Prostate gland (tissue), 2 donors: ENCODE data around the gene CCR5. TPM values are rescaled to one million over a fixed set of nuclear protein-coding genes. Genes with fewer than 3 reads are reported as not detected.
A peak's percentile ranks its signal among the peaks of the same experiment; 100 is the strongest.

Source experiments
- DNase-seq: peaks from one replicate; pipeline ENCODE4 v3.0.0-alpha.2; 2019; ENCODE audit warnings: low spot score
- H3K27ac ChIP-seq, 2 donors: fragments of 200-600 bp; sonication (generic); 2 replicates each; pipeline ENCODE4 v1.5.1; 2017 to 2019
- H3K27me3 ChIP-seq: fragments of 200-600 bp; sonication (generic); replicated peaks from 2 replicates; pipeline ENCODE4 v1.5.1; 2019; ENCODE audit not compliant: insufficient read depth
- H3K36me3 ChIP-seq, 2 donors: fragments of 200-600 bp; sonication (generic); 1 replicate in 1 of 2; 2 replicates in 1 of 2; pipeline versions ENCODE4 v1.5.1 to v1.8.1; 2017 to 2019
- H3K4me1 ChIP-seq: fragments of 200-600 bp; sonication (generic); replicated peaks from 2 replicates; pipeline ENCODE4 v1.5.1; 2019
- H3K4me3 ChIP-seq, 2 donors: fragments of 200-600 bp; sonication (generic); 2 replicates each; pipeline ENCODE4 v1.5.1; 2017 to 2019
- H3K9me3 ChIP-seq: fragments of 200-600 bp; sonication (generic); 2 replicates; pipeline ENCODE4 v1.5.1; 2017
- CTCF ChIP-seq, 4 experiments: fragments of 200-600 bp in 2 of 4; fragments of 450-650 bp in 2 of 4; sonication (generic) in 2 of 4; IDR thresholded peaks; 1 replicate in 3 of 4; 2 replicates in 1 of 4; pipeline ENCODE4 v1.5.1; 2016 to 2019; ENCODE audit warnings: antibody characterized with exemption in 4 of 4, mild to moderate bottlenecking in 2 of 4, moderate library complexity in 2 of 4
- POLR2A ChIP-seq: fragments of 450-650 bp; IDR thresholded peaks from one replicate; pipeline ENCODE4 v1.6.1; 2016; ENCODE audit warnings: antibody characterized with exemption, mild to moderate bottlenecking
- POLR2AphosphoS5 ChIP-seq: sonication (generic); formaldehyde crosslinking; IDR thresholded peaks from one replicate; pipeline ENCODE4 v1.6.1; 2017; ENCODE audit warnings: antibody characterized with exemption
- WGBS: methylation state at CpG from one replicate; pipeline ENCODE4 v1.1.5; 2018; 5-methylcytosine and 5-hydroxymethylcytosine counted together
- intact Hi-C: fragments of 100-400 bp; cut with DNase I; formaldehyde crosslinking; loops from one replicate; pipeline ENCODE4 v1.14.2; 2022
- total RNA-seq, 2 donors: library from RNA; depleted of rRNA; stranded (reverse); fragments of >200 nt; gene quantifications; one replicate each; pipeline ENCODE4 v1.1.0, GENCODE V29; 2016

Gene CCR5
- total RNA-seq, 2 donors from 2014 or later = 0.55 to 0.68 TPM

GRCh38 chr3:46406788-46407611 is 36.3 kb downstream of the CCR5 start, which contains the start of the genes CCR5AS and CCRL2:
Gene CCR5AS, minus strand, starts transcription at chr3:46407066.
Gene CCRL2, plus strand, starts transcription at chr3:46407259. Its CDS starts 821 bp downstream, at chr3:46408080.
- no peaks in the 10 kb centered on the region for H3K9me3 ChIP-seq
- intact Hi-C loops = no loop called here
- no peak within 1 kb of the TSS for H3K4me3 ChIP-seq

GRCh38 chr3:46407970-46408369 is 37.2 kb downstream of the CCR5 start:
- Histone ChIP-seq H3K27me3 (no peaks in the 10 kb centered on the region), H3K9me3 (no peaks in the 10 kb centered on the region), H3K36me3 (no peaks in the 10 kb centered on the region), H3K4me1 (peaks cover 2% of the 10 kb centered on the region), H3K27ac (no peak overlapping the region), H3K4me3 (no peak overlapping the region)
- intact Hi-C loops = no loop called here
- DNase-seq = no peak
- TF ChIP-seq CTCF (IDR thresholded peaks at IDR 0.05) = no peak
- no peak for TF ChIP-seq POLR2A
- TF ChIP-seq POLR2AphosphoS5 = no peak
- 77% methylated on average over 7 of the region's 7 CpGs for WGBS

More at GRCh38 chr3:46406788-46407611, 36.3 kb downstream of the CCR5 start, which contains the start of the genes CCR5AS and CCRL2:
- H3K4me1 ChIP-seq = peaks cover 2% of the 10 kb centered on the region
- no peaks in the 10 kb centered on the region for H3K36me3 ChIP-seq
- WGBS = 64% methylated on average over 20 of the region's 20 CpGs
- H3K27me3 ChIP-seq = no peaks in the 10 kb centered on the region
- peak within 1 kb of the TSS in 1 of 2 donors; percentile 61 for H3K27ac ChIP-seq
- DNase-seq = no peak
- peak; percentile 24 for TF ChIP-seq POLR2A
- TF ChIP-seq POLR2AphosphoS5 = peak; percentile 35
- no peak for TF ChIP-seq CTCF (IDR thresholded peaks at IDR 0.05)

GRCh38 chr3:46408853-46409252 is 38.1 kb downstream of the CCR5 start:
- Histone ChIP-seq H3K36me3 (no peaks in the 10 kb centered on the region), H3K4me1 (peaks cover 2% of the 10 kb centered on the region), H3K4me3 (no peak overlapping the region), H3K27me3 (no peaks in the 10 kb centered on the region), H3K27ac (no peak overlapping the region), H3K9me3 (no peaks in the 10 kb centered on the region)
- TF ChIP-seq POLR2A = no peak
- 90% methylated on average over 7 of the region's 7 CpGs for WGBS
- intact Hi-C loops = no loop called here
- DNase-seq = no peak

GRCh38 chr3:46409739-46410489 is 39.2 kb downstream of the CCR5 start:
- no peaks in the 10 kb centered on the region for H3K36me3 ChIP-seq
- H3K9me3 ChIP-seq = no peaks in the 10 kb centered on the region
- H3K4me3 ChIP-seq = no peak overlapping the region
- peaks cover 2% of the 10 kb centered on the region for H3K4me1 ChIP-seq
- no peak for DNase-seq
- 82% methylated on average over 9 of the region's 9 CpGs for WGBS
- intact Hi-C loops = no loop called here
- TF ChIP-seq POLR2A (no peak), CTCF (IDR thresholded peaks at IDR 0.05) (no peak), POLR2AphosphoS5 (no peak)
- H3K27ac ChIP-seq = no peak overlapping the region
- no peaks in the 10 kb centered on the region for H3K27me3 ChIP-seq

GRCh38 chr3:46410669-46411068 is 39.9 kb downstream of the CCR5 start:
- Histone ChIP-seq H3K36me3 (no peaks in the 10 kb centered on the region), H3K27me3 (no peaks in the 10 kb centered on the region), H3K4me3 (no peak overlapping the region), H3K27ac (no peak overlapping the region), H3K4me1 (no peaks in the 10 kb centered on the region), H3K9me3 (no peaks in the 10 kb centered on the region)
- no peak for TF ChIP-seq POLR2AphosphoS5
- no peak for TF ChIP-seq CTCF (IDR thresholded peaks at IDR 0.05)
- TF ChIP-seq POLR2A = no peak
- 91% methylated on average over 2 of the region's 2 CpGs for WGBS
- intact Hi-C loops = no loop called here
- DNase-seq = no peak
